ENCODE results near the gene NDRG3.

Gene NDRG3

DNA sequence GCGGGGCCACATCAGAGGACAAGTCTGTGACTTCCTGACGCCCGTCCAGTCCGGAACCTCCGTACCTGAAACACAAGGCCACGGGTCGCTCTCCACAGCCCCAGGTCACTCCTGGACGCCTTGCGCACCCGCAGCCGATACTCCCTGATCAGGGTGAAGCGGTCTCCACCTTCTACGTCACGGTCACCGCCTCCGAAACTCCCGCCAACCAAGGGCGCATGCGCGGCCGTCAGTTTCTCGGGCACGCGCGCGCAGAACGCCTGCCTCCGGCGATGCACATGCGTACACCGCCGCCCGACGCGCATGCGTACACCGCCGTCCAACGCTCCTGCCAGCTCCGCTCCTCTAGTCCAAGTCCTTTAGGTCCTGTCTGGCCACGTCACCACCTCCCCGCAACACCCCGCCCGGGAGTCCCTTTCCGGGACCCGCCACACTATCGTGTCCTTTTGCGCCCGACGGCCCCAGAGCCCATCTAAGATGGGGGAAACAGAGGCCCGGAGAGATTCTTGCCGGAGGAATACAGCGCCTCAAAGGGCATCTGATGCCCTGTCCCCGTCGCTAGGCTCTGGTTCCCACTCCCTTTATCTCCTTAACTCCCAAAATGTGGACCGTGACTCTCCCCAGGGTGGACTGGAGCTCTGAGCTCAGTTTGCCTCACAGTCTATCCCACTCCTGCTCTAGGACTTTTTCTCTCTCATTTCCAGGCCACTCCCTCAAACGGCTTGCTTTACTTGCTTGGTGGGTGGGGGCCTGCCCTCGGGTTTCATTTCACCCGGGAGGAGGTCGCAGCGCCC is 27.9 kb upstream of the NDRG3 start, which contains the start of gene DSN1:
Gene DSN1, minus strand, starts transcription at position 167 of the 794 bp plus-strand sequence. CDS start 2,305 bp downstream, outside the sequence.
- Histone ChIP-seq H3K79me2 (ENCODE audit: low read length) (peaks cover 10% of the 10 kb centered on the region), H2AFZ (ENCODE audit: low read length) (peak within 1 kb of the TSS; percentile 99), H3K27ac (ENCODE audit: low read length) (peak within 1 kb of the TSS; percentile 72; the same call in 1 of the 2 replicates), H3K9ac (ENCODE audit: low read length) (peak within 1 kb of the TSS; percentile 95), H4K20me1 (ENCODE audit: insufficient read depth, low read length) (no peaks in the 10 kb centered on the region), H3K4me1 (ENCODE audit: low read length) (peaks cover 7% of the 10 kb centered on the region), H3K4me2 (ENCODE audit: low read depth, low read length) (peak within 1 kb of the TSS; percentile 96), H3K4me3 (ENCODE audit: low read length) (peak within 1 kb of the TSS; percentile 86), H3K9me2 (replicated peaks; ENCODE audit: insufficient read depth, low read length) (no peaks in the 10 kb centered on the region), H3K9me3 (replicated peaks; ENCODE audit: insufficient read depth, low read length) (no peaks in the 10 kb centered on the region), H3K27me3 (replicated peaks; ENCODE audit: insufficient read depth, low read length) (no peaks in the 10 kb centered on the region), H3K36me3 (replicated peaks; ENCODE audit: insufficient read depth, low read length) (no peaks in the 10 kb centered on the region), H3F3A (ENCODE audit: insufficient read depth, low read length) (0 out of 2 replicates have a peak, but pooled peaks cover 6% of the 10 kb centered on the region)
- TF ChIP-seq EZH2 (optimal IDR thresholded peaks at IDR 0.05; ENCODE audit: low read depth, low read length) (no peak), EZH2phosphoT487 (IDR thresholded peaks at IDR 0.05; ENCODE audit: low read length) (no peak)
- peak; percentile 97 for DNase-seq

DNA sequence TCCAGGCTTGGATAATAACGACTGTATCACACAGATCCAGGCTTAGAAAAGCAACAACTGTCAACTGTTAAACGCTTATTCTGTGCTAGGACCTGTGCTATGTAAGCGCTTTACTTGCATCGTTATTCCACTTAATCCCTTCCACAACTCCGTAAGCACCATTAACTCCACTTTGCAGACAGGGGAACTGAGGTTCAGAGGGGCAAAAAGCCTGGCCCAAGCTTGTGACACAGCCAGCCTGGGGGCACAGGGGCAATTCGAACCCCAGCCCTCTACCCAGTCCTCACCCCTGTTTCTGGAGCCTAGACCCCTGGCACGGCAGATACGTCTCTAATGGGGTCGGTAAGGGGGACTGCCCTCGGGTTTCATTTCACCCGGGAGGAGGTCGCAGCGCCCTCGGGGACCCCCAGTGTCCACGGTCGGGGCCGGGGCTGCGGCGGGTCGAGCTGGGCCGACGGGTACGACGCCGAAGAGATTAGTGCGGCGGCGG is 27.3 kb upstream of the NDRG3 start:
- H3K4me3 ChIP-seq (ENCODE audit: low read length): peak overlapping the region; percentile 86
- H3K4me2 ChIP-seq (ENCODE audit: low read depth, low read length): peak overlapping the region; percentile 96
- H3F3A ChIP-seq (ENCODE audit: insufficient read depth, low read length): 0 out of 2 replicates have a peak, but pooled peaks cover 6% of the 10 kb centered on the region
- no peaks in the 10 kb centered on the region for H3K27me3 ChIP-seq (replicated peaks; ENCODE audit: insufficient read depth, low read length)
- H3K9me3 ChIP-seq (replicated peaks; ENCODE audit: insufficient read depth, low read length): no peaks in the 10 kb centered on the region
- H2AFZ ChIP-seq (ENCODE audit: low read length): peak overlapping the region; percentile 78
- peak; percentile 10 for DNase-seq
- TF ChIP-seq EZH2 (optimal IDR thresholded peaks at IDR 0.05; ENCODE audit: low read depth, low read length): no peak
- no peak for TF ChIP-seq EZH2phosphoT487 (IDR thresholded peaks at IDR 0.05; ENCODE audit: low read length)
- TF ChIP-seq, protein P1, sequence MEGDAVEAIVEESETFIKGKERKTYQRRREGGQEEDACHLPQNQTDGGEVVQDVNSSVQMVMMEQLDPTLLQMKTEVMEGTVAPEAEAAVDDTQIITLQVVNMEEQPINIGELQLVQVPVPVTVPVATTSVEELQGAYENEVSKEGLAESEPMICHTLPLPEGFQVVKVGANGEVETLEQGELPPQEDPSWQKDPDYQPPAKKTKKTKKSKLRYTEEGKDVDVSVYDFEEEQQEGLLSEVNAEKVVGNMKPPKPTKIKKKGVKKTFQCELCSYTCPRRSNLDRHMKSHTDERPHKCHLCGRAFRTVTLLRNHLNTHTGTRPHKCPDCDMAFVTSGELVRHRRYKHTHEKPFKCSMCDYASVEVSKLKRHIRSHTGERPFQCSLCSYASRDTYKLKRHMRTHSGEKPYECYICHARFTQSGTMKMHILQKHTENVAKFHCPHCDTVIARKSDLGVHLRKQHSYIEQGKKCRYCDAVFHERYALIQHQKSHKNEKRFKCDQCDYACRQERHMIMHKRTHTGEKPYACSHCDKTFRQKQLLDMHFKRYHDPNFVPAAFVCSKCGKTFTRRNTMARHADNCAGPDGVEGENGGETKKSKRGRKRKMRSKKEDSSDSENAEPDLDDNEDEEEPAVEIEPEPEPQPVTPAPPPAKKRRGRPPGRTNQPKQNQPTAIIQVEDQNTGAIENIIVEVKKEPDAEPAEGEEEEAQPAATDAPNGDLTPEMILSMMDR (IDR thresholded peaks at IDR 0.05; ENCODE audit: low read length): no peak
- H4K20me1 ChIP-seq (ENCODE audit: insufficient read depth, low read length): no peaks in the 10 kb centered on the region
- H3K27ac ChIP-seq (ENCODE audit: low read length): peak overlapping the region; percentile 72; the same call in 1 of the 2 replicates
- H3K4me1 ChIP-seq (ENCODE audit: low read length): peaks cover 7% of the 10 kb centered on the region
- H3K9me2 ChIP-seq (replicated peaks; ENCODE audit: insufficient read depth, low read length): no peaks in the 10 kb centered on the region
- H3K79me2 ChIP-seq (ENCODE audit: low read length): peaks cover 10% of the 10 kb centered on the region
- no peaks in the 10 kb centered on the region for H3K36me3 ChIP-seq (replicated peaks; ENCODE audit: insufficient read depth, low read length)
- H3K9ac ChIP-seq (ENCODE audit: low read length): peak overlapping the region; percentile 95

DNA sequence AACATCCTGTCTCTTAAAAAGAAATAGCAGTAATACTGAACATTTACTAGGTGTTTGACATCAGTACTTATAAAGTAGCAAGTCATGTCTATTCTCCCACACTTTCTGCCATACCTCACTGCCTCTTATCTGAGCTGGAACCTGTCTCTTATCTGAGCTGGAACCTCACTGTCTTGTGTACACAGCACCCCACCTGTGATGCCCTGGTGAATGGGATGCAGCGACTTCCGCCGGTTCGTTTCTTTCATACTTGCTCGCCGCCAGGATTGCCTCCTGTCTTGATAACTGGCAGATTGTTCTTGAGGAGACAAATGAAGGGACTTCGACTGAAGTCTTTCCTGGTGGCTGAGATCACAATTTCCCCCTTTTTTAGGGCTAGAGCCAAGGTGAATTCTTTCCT is 24.8 kb upstream of the NDRG3 start:
- TF ChIP-seq EZH2phosphoT487 (IDR thresholded peaks at IDR 0.05; ENCODE audit: low read length): no peak
- no peak for TF ChIP-seq EZH2 (optimal IDR thresholded peaks at IDR 0.05; ENCODE audit: low read depth, low read length)
- TF ChIP-seq, protein P1 (IDR thresholded peaks at IDR 0.05; ENCODE audit: low read length): no peak
- Histone ChIP-seq H3K9me2 (replicated peaks; ENCODE audit: insufficient read depth, low read length) (no peaks in the 10 kb centered on the region), H4K20me1 (ENCODE audit: insufficient read depth, low read length) (no peaks in the 10 kb centered on the region), H3K27ac (ENCODE audit: low read length) (no peak overlapping the region), H3K9ac (ENCODE audit: low read length) (no peak overlapping the region), H3K4me1 (ENCODE audit: low read length) (peaks cover 7% of the 10 kb centered on the region), H3K9me3 (replicated peaks; ENCODE audit: insufficient read depth, low read length) (no peaks in the 10 kb centered on the region), H3K36me3 (replicated peaks; ENCODE audit: insufficient read depth, low read length) (no peaks in the 10 kb centered on the region), H3K4me2 (ENCODE audit: low read depth, low read length) (no peak overlapping the region), H2AFZ (ENCODE audit: low read length) (no peak overlapping the region), H3K4me3 (ENCODE audit: low read length) (no peak overlapping the region), H3K27me3 (replicated peaks; ENCODE audit: insufficient read depth, low read length) (no peaks in the 10 kb centered on the region), H3K79me2 (ENCODE audit: low read length) (peaks cover 10% of the 10 kb centered on the region), H3F3A (ENCODE audit: insufficient read depth, low read length) (0 out of 2 replicates have a peak, but pooled peaks cover 6% of the 10 kb centered on the region)
- no peak for DNase-seq
